GM21360 (cell line): ENCODE data around the gene VOPP1.

Experiments
- ATAC-seq: cut with Tn5 transposase; IDR thresholded peaks from one replicate; pipeline ENCODE4 v1.9.1; 2021; ENCODE audit warnings: mild to moderate bottlenecking, moderate library complexity; ENCODE audit not compliant: unreplicated experiment

Gene VOPP1

GRCh38 chr7:55533050-55533728 lies 39.1 kb downstream of the VOPP1 start:
- ATAC-seq = peak; percentile 54

- ATAC-seq = no peak
These were observed 40.0 kb downstream of the VOPP1 start for GRCh38 chr7:55532150-55532917.

GRCh38 chr7:55531536-55531935 lies 40.8 kb downstream of the VOPP1 start:
- ATAC-seq = no peak

- no peak for ATAC-seq
These were observed 45.0 kb downstream of the VOPP1 start for GRCh38 chr7:55527307-55527706.

GRCh38 chr7:55526770-55527169 lies 45.5 kb downstream of the VOPP1 start:
- ATAC-seq = peak; percentile 55

GRCh38 chr7:55526329-55526728 lies 46.0 kb downstream of the VOPP1 start:
- ATAC-seq = no peak

GRCh38 chr7:55524558-55525310 lies 47.6 kb downstream of the VOPP1 start:
- ATAC-seq = no peak

- no peak for ATAC-seq
These were observed 48.9 kb downstream of the VOPP1 start for GRCh38 chr7:55523366-55523765.

GRCh38 chr7:55521917-55522902 lies 50.1 kb downstream of the VOPP1 start:
- ATAC-seq = no peak

GRCh38 chr7:55521512-55521911 lies 50.8 kb downstream of the VOPP1 start:
- ATAC-seq = no peak

- no peak for ATAC-seq
These were observed 51.7 kb downstream of the VOPP1 start for GRCh38 chr7:55520426-55521140.

- ATAC-seq = no peak
These were observed 53.5 kb downstream of the VOPP1 start for GRCh38 chr7:55518836-55519235.

- no peak for ATAC-seq
These were observed 54.2 kb downstream of the VOPP1 start for GRCh38 chr7:55517936-55518689.

- peak; percentile 77 for ATAC-seq
These were observed 55.1 kb downstream of the VOPP1 start for GRCh38 chr7:55517191-55517633.

- no peak for ATAC-seq
These were observed 55.9 kb downstream of the VOPP1 start for GRCh38 chr7:55516409-55516808.

GRCh38 chr7:55515569-55516279 lies 56.6 kb downstream of the VOPP1 start:
- peak; percentile 44 for ATAC-seq

- ATAC-seq = no peak
These were observed 57.6 kb downstream of the VOPP1 start for GRCh38 chr7:55514546-55515265.

- ATAC-seq = peak; percentile 32
These were observed 58.4 kb downstream of the VOPP1 start for GRCh38 chr7:55513868-55514267.
